GM21515 (cell line): ENCODE measurements around the gene MRPS16.
"Not testable (repeated sequence)": the region's sequence is repeated elsewhere in the genome, so short reads cannot be mapped to it uniquely, and the experiment has no call there.

ENCODE experiments used
- ATAC-seq: cut with Tn5 transposase; IDR thresholded peaks from one replicate; pipeline ENCODE4 v1.9.1; 2021; ENCODE audit not compliant: unreplicated experiment

Gene MRPS16

GRCh38 chr10:73252445-73253224, at the start of gene MRPS16:
TSS of gene MRPS16 (minus strand) at chr10:73252644. CDS start at chr10:73252482, 162 bp downstream.
- peak; percentile 83 for ATAC-seq

- no peak for ATAC-seq
These were observed 44.5 kb upstream of the MRPS16 start for GRCh38 chr10:73296946-73297345.

- no peak for ATAC-seq
These were observed 41.0 kb upstream of the MRPS16 start for GRCh38 chr10:73293461-73293860.

- ATAC-seq, result no peak
These were observed 37.5 kb upstream of the MRPS16 start for GRCh38 chr10:73289958-73290357.

GRCh38 chr10:73287441-73287840, 35.0 kb upstream of the MRPS16 start:
- ATAC-seq, result no peak

GRCh38 chr10:73281097-73281496, 28.7 kb upstream of the MRPS16 start:
- ATAC-seq, result no peak

- no peak for ATAC-seq
These were observed 12.0 kb upstream of the MRPS16 start for GRCh38 chr10:73264423-73264822.

- no peak for ATAC-seq
These were observed 11.4 kb upstream of the MRPS16 start for GRCh38 chr10:73263693-73264347.

- ATAC-seq, result no peak
These were observed 10.6 kb upstream of the MRPS16 start for GRCh38 chr10:73262880-73263555.

- no peak for ATAC-seq
These were observed 9.8 kb upstream of the MRPS16 start for GRCh38 chr10:73262105-73262730.

GRCh38 chr10:73261362-73261995, 9.0 kb upstream of the MRPS16 start:
- no peak for ATAC-seq

GRCh38 chr10:73258612-73259011, 6.2 kb upstream of the MRPS16 start:
- ATAC-seq, result not testable (repeated sequence)

GRCh38 chr10:73253225-73253555, 746 bp upstream of the MRPS16 start:
- ATAC-seq, result peak; percentile 23

- ATAC-seq, result peak; percentile 34
These were observed 580 bp downstream of the MRPS16 start for GRCh38 chr10:73251683-73252444.

GRCh38 chr10:73248259-73248724, 4.2 kb downstream of the MRPS16 start:
- ATAC-seq, result no peak

- ATAC-seq, result no peak
These were observed 4.8 kb downstream of the MRPS16 start for GRCh38 chr10:73247509-73248258.

- peak; percentile 76 for ATAC-seq
These were observed 5.6 kb downstream of the MRPS16 start, which contains the start of gene DNAJC9 for GRCh38 chr10:73246646-73247508. TSS of gene DNAJC9 (minus strand) at chr10:73247255. CDS start at chr10:73247189, 66 bp downstream.

- ATAC-seq, result no peak
These were observed 6.2 kb downstream of the MRPS16 start for GRCh38 chr10:73246322-73246645.
